ENCODE results near the gene CMC4.

CMC4 gene

DNA sequence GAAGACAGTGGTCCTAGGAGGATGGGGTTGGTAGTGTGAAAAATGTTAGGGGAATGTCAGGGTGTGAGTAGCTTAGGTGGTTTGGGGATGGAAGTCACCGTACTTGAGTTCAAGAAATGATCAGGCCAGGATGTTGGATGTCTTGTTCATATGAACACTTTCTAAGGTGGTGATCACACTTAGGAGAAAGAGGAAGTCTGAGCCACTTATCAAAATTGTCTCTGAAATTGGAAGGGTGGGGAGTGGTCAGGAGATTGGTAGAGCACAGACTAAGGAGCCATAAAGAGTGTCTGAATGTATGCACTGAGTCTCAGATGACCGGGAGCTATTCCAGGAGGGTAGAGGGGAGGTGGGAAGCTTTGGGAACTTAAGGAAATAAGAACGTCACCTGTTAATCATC is 17.3 kb downstream of the CMC4 start:
- no peak for DNase-seq (ENCODE audit: low read depth in 2 of 2)

DNA sequence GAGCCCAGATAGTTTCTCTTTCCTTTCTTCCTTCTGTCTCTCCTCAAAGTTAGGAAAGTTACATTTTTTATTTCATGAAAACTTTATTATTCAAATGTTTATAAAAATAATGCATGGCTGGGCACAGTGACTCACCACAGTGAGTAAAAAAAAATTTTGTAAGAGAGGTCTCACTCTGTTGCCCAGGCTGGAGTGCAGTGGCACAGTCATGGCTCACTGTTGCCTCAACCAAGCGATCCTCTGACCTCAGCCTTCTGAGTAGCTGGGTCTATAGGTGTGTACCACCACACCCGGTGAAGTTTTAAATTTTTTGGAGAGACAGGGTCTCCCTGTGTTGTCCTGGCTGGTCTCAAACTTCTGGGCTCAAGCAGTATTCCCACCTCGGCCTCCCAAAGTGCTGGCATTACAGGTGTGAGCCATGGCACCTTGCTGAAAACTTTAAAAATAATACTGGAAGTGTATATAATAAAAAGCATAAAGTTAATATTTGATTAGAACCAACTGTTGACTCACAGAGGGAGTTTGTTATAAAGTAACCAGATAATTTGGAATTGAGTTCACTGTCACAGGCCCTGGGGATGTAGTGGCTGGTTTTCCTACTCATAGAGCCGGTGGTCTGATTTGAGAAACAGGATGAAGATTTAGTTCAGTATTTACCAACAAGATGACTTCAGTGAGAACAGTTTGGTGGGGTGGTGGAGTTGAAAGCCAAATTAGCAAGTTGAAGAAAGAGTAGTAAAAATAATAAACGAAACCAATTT is 18.0 kb downstream of the CMC4 start:
- no peak for DNase-seq (ENCODE audit: low read depth in 2 of 2)

DNA sequence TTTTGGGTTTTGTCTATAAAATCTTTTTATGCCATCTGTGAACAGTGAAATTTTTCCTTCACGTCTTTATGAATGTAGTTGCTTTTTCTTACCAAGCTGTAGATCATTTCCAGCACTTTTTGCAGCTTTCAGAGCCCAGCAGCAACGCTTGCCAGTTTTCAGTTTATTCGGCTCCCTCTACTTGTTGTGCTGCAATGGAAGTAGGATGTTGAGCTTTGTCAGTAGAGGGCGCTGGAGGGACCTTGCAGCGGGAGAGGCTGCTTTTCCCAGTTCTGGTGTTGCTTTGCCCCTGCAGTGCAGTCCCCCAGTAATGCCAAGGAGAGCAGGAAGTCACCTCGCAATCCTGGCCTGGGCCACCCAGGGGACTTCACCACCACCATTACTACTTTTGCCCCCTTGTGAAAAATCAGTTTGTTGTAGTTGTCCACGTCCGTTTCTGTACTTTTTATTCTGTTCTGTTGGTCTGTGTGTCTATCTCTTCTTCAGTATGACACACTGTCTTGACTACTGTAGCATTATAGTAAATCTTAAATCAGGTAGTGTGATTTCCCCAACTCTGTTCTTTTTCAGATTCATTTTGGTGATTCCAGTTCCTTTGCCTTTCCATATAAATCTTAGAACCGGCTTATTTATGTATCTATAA is 21.8 kb downstream of the CMC4 start:
- DNase-seq (ENCODE audit: low read depth in 2 of 2), result no peak

DNA sequence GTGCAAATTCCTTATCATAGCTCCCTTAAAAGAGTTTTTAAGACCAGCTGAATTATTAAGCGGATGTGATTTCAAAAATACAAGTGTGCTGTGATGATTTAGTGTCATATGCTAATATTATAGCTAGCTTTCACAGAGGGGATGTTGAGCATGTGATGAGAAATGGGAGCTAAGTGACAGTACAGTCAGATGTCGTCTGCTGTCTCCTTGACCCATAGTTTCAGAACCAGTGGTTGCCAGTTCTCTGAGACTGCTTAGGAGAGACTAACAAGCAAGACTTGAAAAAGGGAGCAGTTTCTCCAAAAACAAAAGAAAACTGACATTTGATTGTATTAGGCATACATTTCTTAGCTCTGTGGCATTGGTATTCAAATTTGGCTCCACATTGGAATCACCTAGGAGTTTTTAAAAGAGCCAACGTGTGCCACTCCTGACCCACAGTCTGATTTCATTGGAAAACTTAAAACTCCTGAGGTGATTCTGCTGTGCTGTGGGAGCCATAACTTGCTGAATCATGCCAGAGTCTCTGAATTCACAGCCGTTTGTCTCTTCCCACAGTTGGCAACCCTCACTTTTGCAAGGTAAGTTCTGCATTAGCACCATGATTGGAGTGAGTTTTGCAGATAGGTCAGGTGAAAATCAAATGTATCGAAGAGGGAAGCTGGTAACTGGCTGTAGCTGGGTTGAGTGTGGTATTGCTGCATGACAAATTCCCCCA is 24.0 kb downstream of the CMC4 start:
- DNase-seq (ENCODE audit: low read depth in 2 of 2), result no peak

DNA sequence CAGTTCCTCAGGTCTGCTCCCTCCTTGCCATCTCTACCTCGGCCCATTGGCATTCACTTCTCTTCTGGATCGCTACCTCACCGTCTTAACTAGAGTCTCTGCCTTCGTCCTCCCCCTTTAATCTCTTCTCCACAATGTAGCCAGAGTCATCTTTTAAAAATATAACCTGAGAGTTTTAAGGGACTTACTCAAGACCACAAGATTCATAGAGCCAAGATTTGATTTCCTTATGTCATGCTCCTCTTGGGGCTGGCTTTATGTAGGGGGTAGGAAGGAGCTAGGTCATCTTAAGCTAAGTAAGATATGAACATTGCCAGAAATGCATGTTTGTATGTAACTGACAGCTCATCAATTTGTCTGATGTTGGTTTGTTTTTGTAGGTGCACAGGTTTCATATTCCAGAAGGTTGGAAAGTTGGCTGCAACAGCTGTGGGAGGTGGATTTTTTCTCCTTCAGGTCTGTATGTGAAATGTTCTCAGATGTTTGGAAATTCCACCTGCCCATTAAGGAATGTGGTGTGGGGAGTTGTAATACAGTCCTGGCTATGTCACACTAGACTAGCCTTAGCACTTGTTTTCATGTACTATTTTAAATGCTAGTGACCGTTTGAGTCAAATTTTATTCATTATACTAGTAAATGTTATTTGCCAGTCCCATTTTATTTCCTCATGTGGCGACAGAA is 24.7 kb downstream of the CMC4 start:
- no peak for DNase-seq (ENCODE audit: low read depth in 2 of 2)

DNA sequence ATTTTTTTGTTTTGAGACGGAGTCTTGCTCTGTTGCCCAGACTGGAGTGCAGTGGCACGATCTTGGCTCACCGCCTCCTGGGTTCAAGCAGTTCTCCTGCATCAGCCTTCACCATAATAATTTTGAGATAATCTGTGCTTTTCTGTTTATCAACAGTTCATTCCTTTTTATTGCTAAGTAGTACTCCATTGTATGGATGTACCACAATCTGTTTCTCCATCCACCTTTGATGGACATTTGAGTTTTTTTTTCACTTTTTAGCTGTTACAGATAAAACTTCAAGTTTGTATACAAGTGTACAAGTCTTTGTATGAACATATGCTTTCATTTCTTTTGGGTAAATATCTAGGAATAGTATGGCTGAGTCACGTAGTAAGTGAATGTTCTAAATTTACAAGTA is 35.2 kb downstream of the CMC4 start:
- no peak for DNase-seq (ENCODE audit: low read depth in 2 of 2)

DNA sequence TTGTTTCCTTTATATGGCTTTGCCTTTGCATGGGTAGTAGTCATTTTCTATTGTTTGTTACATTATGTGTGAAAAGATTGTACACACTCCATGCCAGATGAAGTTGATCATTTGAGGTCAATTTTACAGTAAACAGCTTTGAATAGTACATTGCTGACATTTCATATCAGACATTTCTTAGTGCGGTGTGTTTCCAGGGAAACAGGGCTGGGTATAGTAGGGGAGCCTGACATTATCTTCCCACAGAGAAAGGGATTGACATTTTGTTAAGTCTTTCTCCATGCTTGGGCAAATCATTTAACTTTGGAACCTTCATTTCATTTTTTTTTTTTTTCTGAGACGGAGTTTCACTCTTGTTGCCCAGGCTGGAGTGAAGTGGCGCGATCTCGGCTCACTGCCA is 39.3 kb downstream of the CMC4 start:
- no peak for DNase-seq (ENCODE audit: low read depth in 2 of 2)

DNA sequence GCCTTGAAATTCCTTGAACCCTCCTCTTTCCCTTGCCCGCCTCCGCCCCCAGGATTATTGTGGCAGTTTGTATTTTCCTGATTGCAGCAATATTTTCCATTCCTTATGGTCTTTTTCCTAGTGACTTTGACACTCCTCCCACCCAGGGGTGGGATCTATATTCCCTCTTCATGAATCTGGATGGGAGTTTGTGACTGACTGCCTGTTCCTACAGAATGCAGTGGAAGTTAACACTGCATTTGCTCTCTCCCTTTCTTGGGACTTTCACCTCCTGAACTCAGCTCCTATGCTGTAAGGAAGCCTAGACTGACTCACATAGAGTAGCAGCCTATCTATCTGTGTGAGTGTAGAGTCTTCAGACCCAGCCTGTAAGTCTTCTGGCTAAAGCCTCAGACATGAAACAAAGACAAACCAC is 42.1 kb downstream of the CMC4 start:
- no peak for DNase-seq (ENCODE audit: low read depth in 2 of 2)

DNA sequence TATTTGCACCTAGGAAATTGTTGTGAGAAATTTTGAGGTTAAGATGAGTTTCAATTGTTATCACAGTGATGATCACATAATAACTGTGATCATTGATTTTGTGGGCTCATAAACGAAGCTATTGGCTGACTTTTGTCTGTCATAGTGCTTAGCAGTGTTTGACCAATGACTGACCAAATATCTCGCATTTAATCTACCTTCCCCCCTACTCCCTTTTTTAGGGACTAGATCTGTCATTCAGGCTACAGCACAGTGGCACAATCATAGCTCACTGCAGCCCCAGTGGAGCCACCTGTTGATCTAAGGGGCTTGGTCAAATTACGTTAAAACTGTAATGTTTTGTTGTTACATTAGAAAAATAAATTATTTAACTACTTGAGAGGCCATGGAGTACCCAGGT is 42.8 kb downstream of the CMC4 start:
- no peak for DNase-seq (ENCODE audit: low read depth in 2 of 2)

DNA sequence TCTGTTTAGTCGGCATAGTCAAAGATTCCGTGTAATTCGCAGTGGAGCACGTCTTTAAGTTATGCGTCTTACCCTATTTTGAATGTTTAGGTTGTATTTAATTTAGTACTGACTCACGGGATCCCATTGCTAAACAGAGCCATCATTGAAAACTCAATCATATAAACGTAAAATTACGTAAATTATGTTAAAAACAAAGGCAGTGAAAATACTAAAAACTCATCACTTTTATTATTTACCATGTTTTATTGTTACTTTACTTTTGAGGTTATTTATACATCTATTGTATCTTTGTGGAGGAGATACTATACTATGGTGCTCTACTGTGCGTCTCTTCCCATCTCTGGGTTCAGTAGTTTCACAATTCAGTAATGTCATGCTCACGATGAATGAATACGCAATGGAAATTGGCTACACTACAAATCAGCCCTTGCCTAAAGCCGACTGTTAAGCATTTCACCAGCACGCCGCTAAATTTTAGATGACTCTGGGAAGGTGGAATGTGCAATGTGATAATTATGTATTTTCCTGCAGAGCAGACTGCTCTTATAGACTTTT is 43.3 kb downstream of the CMC4 start:
- no peak for DNase-seq (ENCODE audit: low read depth in 2 of 2)

DNA sequence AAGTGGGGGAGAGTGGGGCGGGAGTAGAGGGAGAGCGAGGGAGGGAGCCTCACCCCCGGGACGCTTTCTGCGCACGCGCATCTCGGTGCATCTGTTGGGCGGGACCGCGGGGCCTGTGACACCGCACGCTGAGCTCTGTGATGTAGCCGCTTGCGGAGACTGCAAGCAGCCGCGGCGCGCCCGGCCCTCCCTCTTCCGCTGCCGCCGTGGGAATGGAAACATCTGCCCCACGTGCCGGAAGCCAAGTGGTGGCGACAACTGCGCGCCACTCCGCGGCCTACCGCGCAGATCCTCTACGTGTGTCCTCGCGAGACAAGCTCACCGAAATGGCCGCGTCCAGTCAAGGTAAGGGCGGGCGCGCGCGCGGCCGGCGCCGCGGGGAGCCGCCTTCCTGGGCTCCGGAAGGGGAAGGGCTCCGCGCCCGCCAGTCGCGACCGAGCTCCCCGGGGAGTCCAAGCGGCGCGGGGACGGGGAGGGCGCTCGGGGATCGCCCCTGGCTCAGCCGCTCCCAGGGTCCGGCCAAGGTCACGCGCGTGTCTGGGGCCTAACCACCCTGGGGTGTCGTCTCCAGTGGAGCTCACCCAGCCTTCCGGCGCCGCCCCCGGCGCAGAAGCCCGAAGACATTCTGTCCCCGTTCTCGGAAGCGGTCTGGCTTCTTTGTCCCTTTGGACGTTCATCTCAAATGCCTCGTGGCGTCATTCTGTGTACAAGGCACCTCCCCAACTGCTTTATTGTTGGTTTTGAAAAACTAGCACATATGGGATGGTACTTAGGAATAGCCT is 44.0 kb downstream of the CMC4 start, which contains the start of gene FUNDC2:
Gene FUNDC2 (plus strand): TSS at position 118 of the 782 bp plus-strand sequence. CDS start 95 bp downstream, at position 213.
- DNase-seq (ENCODE audit: low read depth in 2 of 2), result peak; percentile 90 to 93

DNA sequence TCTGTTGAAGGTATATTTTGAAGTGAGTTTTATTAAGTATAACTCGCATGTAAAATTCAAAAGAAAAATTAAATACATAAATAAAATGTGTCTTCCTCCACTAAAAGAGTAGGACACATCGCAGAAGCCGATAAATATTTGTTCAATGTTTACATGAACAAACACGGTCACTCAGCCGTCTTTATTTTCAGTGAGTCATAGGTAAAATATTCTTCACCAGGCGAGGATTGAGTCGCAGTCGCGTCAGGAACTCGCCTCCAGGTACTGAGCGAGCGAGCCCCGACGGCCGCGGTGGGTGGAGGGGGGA is 44.6 kb downstream of the CMC4 start:
- no peak for DNase-seq (ENCODE audit: low read depth in 2 of 2)

DNA sequence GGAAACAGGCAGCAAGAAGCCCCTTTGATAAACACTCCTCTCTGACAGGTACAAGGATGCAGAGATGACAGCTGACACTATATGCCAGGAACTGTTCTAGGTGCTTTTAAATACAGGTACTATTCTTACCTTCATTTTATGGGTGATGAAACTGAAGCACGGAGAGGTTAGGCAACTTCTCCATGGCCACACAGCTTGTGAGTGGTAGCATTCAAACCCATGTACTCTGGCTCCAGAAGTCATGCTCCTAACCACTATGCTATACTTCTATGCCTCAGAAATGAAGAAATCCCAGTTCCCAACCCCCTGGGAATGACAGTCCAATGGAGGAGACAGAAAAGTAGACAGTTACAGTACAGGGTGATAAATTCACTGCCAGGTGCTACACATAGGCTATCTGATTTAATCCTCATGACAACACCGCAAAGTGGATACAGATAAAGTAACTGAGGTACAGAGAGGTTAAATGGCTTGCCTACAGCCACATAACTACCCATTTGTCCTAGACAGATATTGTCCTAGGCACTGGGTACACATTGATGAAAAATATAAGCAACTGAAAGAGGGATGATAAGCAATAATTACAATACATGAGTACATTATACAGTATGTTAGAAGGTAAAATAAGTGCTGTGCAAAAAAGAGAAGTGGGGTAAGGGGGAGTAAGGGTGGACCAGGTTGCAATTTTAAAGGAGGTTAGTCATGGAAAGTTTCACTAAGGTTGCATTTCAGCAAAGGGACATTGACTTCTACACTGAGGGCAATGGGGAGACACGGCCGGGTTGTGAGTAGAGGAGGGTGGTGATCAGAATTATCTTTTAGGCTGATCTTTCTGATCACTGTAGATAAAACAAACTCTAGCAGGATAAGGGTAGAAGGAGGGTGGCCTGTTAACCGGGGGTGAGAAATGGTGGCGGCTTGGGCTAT is 46.8 kb downstream of the CMC4 start:
- no peak for DNase-seq (ENCODE audit: low read depth in 2 of 2)

DNA sequence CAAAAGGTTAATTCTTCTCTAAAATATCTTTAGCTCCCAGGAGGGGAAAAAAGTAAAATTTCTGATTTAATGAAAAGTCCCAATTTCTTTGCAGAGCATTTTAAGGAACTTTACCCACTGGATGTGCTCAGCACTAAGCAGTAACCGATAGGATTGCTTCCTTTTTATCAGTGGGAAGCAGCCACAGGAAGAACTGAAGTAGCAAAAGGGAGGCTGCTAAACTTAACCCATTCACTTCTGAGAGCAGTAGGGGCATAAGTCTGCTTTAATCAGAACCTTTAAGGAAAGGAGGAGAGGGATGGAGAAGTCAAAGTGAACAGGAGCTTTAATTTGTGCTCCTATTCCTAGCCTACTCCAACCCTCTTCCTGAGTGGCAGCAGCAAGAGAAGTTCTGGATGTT is 48.4 kb downstream of the CMC4 start, which contains the start of gene F8:
Gene F8 (minus strand): TSS at position 139 of the 400 bp plus-strand sequence. CDS start 171 bp downstream, outside the sequence.
- DNase-seq (ENCODE audit: low read depth in 2 of 2), result no peak

DNA sequence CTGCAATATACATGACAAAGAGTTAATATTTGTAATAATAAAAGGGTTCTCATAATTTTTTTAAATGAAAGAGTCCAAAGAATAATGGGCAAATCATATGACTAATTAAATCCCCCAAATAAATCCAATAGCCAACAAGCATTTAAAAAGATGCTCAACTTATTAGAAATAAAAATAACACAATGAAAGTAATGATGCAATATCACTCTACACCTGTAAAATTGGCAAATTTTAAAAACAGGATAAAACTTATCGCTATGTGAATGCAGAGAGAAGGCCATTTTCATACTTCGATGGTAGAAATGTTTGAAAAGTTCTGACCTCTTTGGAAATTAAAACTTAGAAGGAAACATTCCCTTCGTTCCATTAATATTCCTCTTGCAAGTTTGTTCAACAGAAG is 50.3 kb downstream of the CMC4 start:
- DNase-seq (ENCODE audit: low read depth in 2 of 2), result no peak
